Head of caudate nucleus (tissue), 42 donors: ENCODE data around the gene SUN3.
"Not testable (repeated sequence)": the region's sequence is repeated elsewhere in the genome, so short reads cannot be mapped to it uniquely, and the experiment has no call there.

Source experiments
- DNase-seq, 42 donors: peaks; one replicate each; pipeline versions ENCODE4 v3.0.0 to v3.0.0-alpha.2; 2020 to 2021; ENCODE audit warnings: mixed read lengths in 7 of 42
- intact Hi-C: fragments of 100-400 bp; cut with DNase I; formaldehyde crosslinking; loops from one replicate; pipeline ENCODE4 v1.15.0; 2022

Gene SUN3

GRCh38 chr7:47988496-47989386 lies 40.2 kb downstream of the SUN3 start:
- no peak for DNase-seq
- intact Hi-C loops: no loop called here

- DNase-seq: no peak
- intact Hi-C loops: no loop called here
Measured at GRCh38 chr7:47982610-47983009, 46.3 kb downstream of the SUN3 start.

GRCh38 chr7:47980648-47981047 lies 48.3 kb downstream of the SUN3 start:
- DNase-seq, intact Hi-C loops: not testable (repeated sequence)

- intact Hi-C loops: loop anchor here (10.0 kb wide), 1 partner anchor 115 kb away; no protein-coding TSS in a partner anchor
- no peak for DNase-seq
Measured at GRCh38 chr7:47979832-47980181, 49.1 kb downstream of the SUN3 start.

- intact Hi-C loops: loop anchor here (10.0 kb wide), 1 partner anchor 116 kb away; no protein-coding TSS in a partner anchor
- DNase-seq: peak; percentile 85 to 97 (median 92)
Measured at GRCh38 chr7:47979145-47979831, 49.6 kb downstream of the SUN3 start, which contains the start of gene HUS1. TSS of gene HUS1 (minus strand) at chr7:47979615. CDS start at chr7:47979519, 96 bp downstream.

- DNase-seq: no peak
- intact Hi-C loops: loop anchor here (10.0 kb wide), 1 partner anchor 116 kb away; no protein-coding TSS in a partner anchor
Measured at GRCh38 chr7:47978790-47979144, 50.1 kb downstream of the SUN3 start.

- intact Hi-C loops: loop anchor here (10.0 kb wide), 1 partner anchor 121 kb away; no protein-coding TSS in a partner anchor
- no peak for DNase-seq
Measured at GRCh38 chr7:47973739-47974138, 55.2 kb downstream of the SUN3 start.

GRCh38 chr7:47970761-47971160 lies 58.1 kb downstream of the SUN3 start:
- intact Hi-C loops: loop anchor here (10.0 kb wide), 1 partner anchor 124 kb away; no protein-coding TSS in a partner anchor
- DNase-seq: no peak

GRCh38 chr7:47968847-47969774 lies 59.8 kb downstream of the SUN3 start:
- peak in 41 of 42 donors; percentile 34 to 86 (median 69) for DNase-seq
- intact Hi-C loops: no loop called here

- no peak for DNase-seq
- intact Hi-C loops: no loop called here
Measured at GRCh38 chr7:47967708-47968107, 61.2 kb downstream of the SUN3 start.

- intact Hi-C loops: no loop called here
- DNase-seq: no peak
Measured at GRCh38 chr7:47967123-47967522, 61.8 kb downstream of the SUN3 start.

- peak in 11 of 42 donors; percentile 19 to 50 (median 35) for DNase-seq
Measured at GRCh38 chr7:47965456-47965855, 63.5 kb downstream of the SUN3 start.

GRCh38 chr7:47962262-47962661 lies 66.6 kb downstream of the SUN3 start:
- DNase-seq: no peak
- intact Hi-C loops: no loop called here

More at GRCh38 chr7:47965456-47965855, 63.5 kb downstream of the SUN3 start:
- intact Hi-C loops: no loop called here

- intact Hi-C loops: no loop called here
- peak in 1 of 42 donors; percentile 14 for DNase-seq
Measured at GRCh38 chr7:47957156-47957555, 71.8 kb downstream of the SUN3 start.

- intact Hi-C loops: no loop called here
- DNase-seq: peak in 2 of 42 donors; percentile 8 to 9
Measured at GRCh38 chr7:47956220-47956619, 72.7 kb downstream of the SUN3 start.

GRCh38 chr7:47954231-47954911 lies 74.5 kb downstream of the SUN3 start:
- DNase-seq: peak in 2 of 42 donors; percentile 10 to 20
- intact Hi-C loops: no loop called here

GRCh38 chr7:47953822-47954221 lies 75.1 kb downstream of the SUN3 start:
- DNase-seq: peak in 1 of 42 donors; percentile 18
- intact Hi-C loops: no loop called here

GRCh38 chr7:47952224-47952623 lies 76.7 kb downstream of the SUN3 start:
- peak in 2 of 42 donors; percentile 16 to 24 for DNase-seq
- intact Hi-C loops: no loop called here
